H1 (cell line): Measurements from ENCODE around the gene BOLA1. TPM values are rescaled to one million over a fixed set of nuclear protein-coding genes. Genes with fewer than 3 reads are reported as not detected.

ENCODE experiments used
- CTCF ChIA-PET: fragments of 300-600 bp; sonication (Branson Sonifier 250); formaldehyde crosslinking; loops from one replicate; lab custom pipeline; 2021; ENCODE audit not compliant: partially characterized antibody; lab: Charles Lee
- POLR2A ChIA-PET: fragments of 300-600 bp; sonication (Branson Sonifier 250); formaldehyde crosslinking; loops from one replicate; lab custom pipeline; 2021; ENCODE audit warnings: inconsistent platforms; ENCODE audit not compliant: partially characterized antibody; lab: Charles Lee
- DNase-seq, 2 experiments: peaks; one replicate each; pipeline versions ENCODE4 v3.0.0 to v3.0.0-alpha.2; 2010 to 2022; ENCODE audit warnings: low spot score in 2 of 2, low read depth in 1 of 2, mixed read lengths in 1 of 2
- FAIRE-seq: peaks from 2 replicates; lab custom pipeline; 2011; peaks lifted over from hg19 to GRCh38; lab: Jason Lieb, UNC
- H2AFZ ChIP-seq: 2 replicates; pipeline ENCODE4 v1.8.1; 2012; ENCODE audit warnings: low read length, inconsistent platforms
- H2AK5ac ChIP-seq: 2 replicates; pipeline ENCODE4 v1.6.1; 2013; ENCODE audit warnings: low read depth, low read length
- H2BK120ac ChIP-seq: replicated peaks from 2 replicates; pipeline ENCODE3; 2013; ENCODE audit warnings: low read depth, low read length, inconsistent platforms
- H2BK12ac ChIP-seq: 2 replicates; pipeline ENCODE4 v1.6.1; 2013; ENCODE audit warnings: low read depth, low read length
- H2BK15ac ChIP-seq: 2 replicates; pipeline ENCODE4 v1.6.1; 2013; ENCODE audit warnings: low read length
- H2BK20ac ChIP-seq: 2 replicates; pipeline ENCODE4 v1.6.1; 2013; ENCODE audit warnings: low read length
- H2BK5ac ChIP-seq: 2 replicates; pipeline ENCODE4 v1.6.1; 2013; ENCODE audit warnings: low read depth, low read length
- H3K14ac ChIP-seq: 2 replicates; pipeline ENCODE4 v1.6.1; 2013; ENCODE audit warnings: inconsistent platforms; ENCODE audit not compliant: insufficient read length
- H3K18ac ChIP-seq: 2 replicates; pipeline ENCODE4 v1.6.1; 2013; ENCODE audit warnings: low read length; ENCODE audit errors: extremely low read depth
- H3K23ac ChIP-seq: 2 replicates; pipeline ENCODE4 v1.6.1; 2013; ENCODE audit warnings: inconsistent platforms; ENCODE audit not compliant: insufficient read length
- H3K23me2 ChIP-seq: 2 replicates; pipeline ENCODE4 v1.6.1; 2013; ENCODE audit warnings: low read depth, low read length
- H3K27ac ChIP-seq: 2 replicates; pipeline ENCODE4 v1.6.1; 2011; ENCODE audit warnings: low read depth, low read length, inconsistent platforms
- H3K27me3 ChIP-seq, 4 experiments: replicated peaks in 1 of 4; 1 replicate in 1 of 4; 2 replicates in 3 of 4; pipeline versions ENCODE4 v1.6.1 to v1.8.1; 2011 to 2013; ENCODE audit warnings: low read length in 3 of 4, mild to moderate bottlenecking in 3 of 4, inconsistent platforms in 2 of 4, mixed read lengths in 2 of 4, moderate library complexity in 1 of 4; ENCODE audit not compliant: control insufficient read depth in 3 of 4, insufficient read depth in 3 of 4; ENCODE audit errors: extremely low read depth in 1 of 4
- H3K36me3 ChIP-seq, 4 experiments: 2 replicates each; pipeline versions ENCODE4 v1.6.1 to v1.8.1; 2011 to 2013; ENCODE audit warnings: mild to moderate bottlenecking in 4 of 4, low read length in 3 of 4, moderate library complexity in 2 of 4, control low read depth in 1 of 4, inconsistent platforms in 1 of 4; ENCODE audit not compliant: insufficient read depth in 4 of 4, control insufficient read depth in 2 of 4
- H3K4ac ChIP-seq: replicated peaks from 2 replicates; pipeline ENCODE3; 2013; ENCODE audit warnings: low read length, low read depth, mixed read lengths, inconsistent platforms; ENCODE audit not compliant: insufficient read length
- H3K4me1 ChIP-seq, 4 experiments: replicated peaks in 1 of 4; 1 replicate in 1 of 4; 2 replicates in 3 of 4; pipeline versions ENCODE4 v1.6.1 to v1.8.1; 2011 to 2013; ENCODE audit warnings: low read length in 3 of 4, inconsistent platforms in 2 of 4, mixed read lengths in 1 of 4; ENCODE audit not compliant: insufficient read depth in 4 of 4, control insufficient read depth in 3 of 4
- H3K4me2 ChIP-seq, 2 experiments: 2 replicates each; pipeline versions ENCODE4 v1.6.1 to v1.8.1; 2011 to 2013; ENCODE audit warnings: low read depth in 2 of 2, low read length in 2 of 2, control low read depth in 1 of 2, inconsistent platforms in 1 of 2, mild to moderate bottlenecking in 1 of 2; ENCODE audit not compliant: insufficient read depth in 1 of 2
- H3K4me3 ChIP-seq, 4 experiments: fragments of 200-600, 300-600 bp in 1 of 4; sonication (generic), shearing (Covaris generic), sonication (Bioruptor Twin) in 1 of 4; 2 replicates each; pipeline versions ENCODE4 v1.5.1 to v1.8.1; 2011 to 2016; ENCODE audit warnings: low read length in 4 of 4, low read depth in 3 of 4, control low read depth in 2 of 4, inconsistent platforms in 2 of 4, mild to moderate bottlenecking in 2 of 4, mixed read lengths in 1 of 4, moderate library complexity in 1 of 4; ENCODE audit not compliant: insufficient read depth in 2 of 4; ENCODE audit errors: extremely low read depth in 1 of 4
- H3K56ac ChIP-seq: replicated peaks from 2 replicates; pipeline ENCODE3; 2013; ENCODE audit warnings: low read depth, mild to moderate bottlenecking, mixed read lengths, low read length, inconsistent platforms; ENCODE audit not compliant: insufficient read length
- H3K79me1 ChIP-seq: 2 replicates; pipeline ENCODE4 v1.6.1; 2013; ENCODE audit warnings: low read depth, low read length, control low read depth
- H3K79me2 ChIP-seq, 2 experiments: 2 replicates each; pipeline versions ENCODE4 v1.6.1 to v1.8.1; 2012 to 2013; ENCODE audit warnings: low read length in 2 of 2, mild to moderate bottlenecking in 2 of 2, inconsistent platforms in 1 of 2; ENCODE audit not compliant: insufficient read depth in 2 of 2, control insufficient read depth in 1 of 2
- H3K9ac ChIP-seq, 4 experiments: replicated peaks in 1 of 4; 1 replicate in 1 of 4; 2 replicates in 3 of 4; pipeline versions ENCODE4 v1.6.1 to v1.8.1; 2011 to 2013; ENCODE audit warnings: low read depth in 3 of 4, low read length in 3 of 4, control low read depth in 2 of 4, mild to moderate bottlenecking in 2 of 4, moderate library complexity in 2 of 4, inconsistent platforms in 1 of 4; ENCODE audit errors: extremely low read depth in 1 of 4
- H3K9me3 ChIP-seq, 2 experiments: 2 replicates each; pipeline versions ENCODE4 v1.6.1 to v1.8.1; 2012 to 2013; ENCODE audit warnings: mild to moderate bottlenecking in 2 of 2, moderate library complexity in 2 of 2, control low read depth in 1 of 2, inconsistent platforms in 1 of 2, low read depth in 1 of 2, low read length in 1 of 2, mixed read lengths in 1 of 2; ENCODE audit not compliant: insufficient read depth in 2 of 2
- H4K20me1 ChIP-seq, 2 experiments: replicated peaks in 1 of 2; 2 replicates each; pipeline versions ENCODE3 to v1.8.1; 2011 to 2013; ENCODE audit warnings: inconsistent platforms in 2 of 2, low read length in 2 of 2, mild to moderate bottlenecking in 1 of 2; ENCODE audit not compliant: insufficient read depth in 2 of 2, control insufficient read depth in 1 of 2
- H4K5ac ChIP-seq: 2 replicates; pipeline ENCODE4 v1.6.1; 2013; ENCODE audit warnings: low read length, low read depth, mixed read lengths, inconsistent platforms; ENCODE audit not compliant: insufficient read length
- H4K8ac ChIP-seq: 2 replicates; pipeline ENCODE4 v1.8.0; 2013; ENCODE audit warnings: mild to moderate bottlenecking, moderate library complexity, low read length, inconsistent platforms; ENCODE audit not compliant: insufficient read depth; ENCODE audit errors: extremely low read depth
- H4K91ac ChIP-seq: replicated peaks from 2 replicates; pipeline ENCODE3; 2013; ENCODE audit warnings: low read length, mixed read lengths, inconsistent platforms; ENCODE audit not compliant: insufficient read length
- BACH1 ChIP-seq: IDR thresholded peaks from 2 replicates; pipeline ENCODE4 v1.6.1; 2012; ENCODE audit warnings: low read length, improper control_type of control experiment
- CHD2 ChIP-seq: IDR thresholded peaks from 2 replicates; pipeline ENCODE4 v1.6.1; 2012; ENCODE audit warnings: low read length, improper control_type of control experiment
- CREB1 ChIP-seq: IDR thresholded peaks from 2 replicates; pipeline ENCODE4 v1.6.1; 2012; ENCODE audit warnings: inconsistent platforms
- GABPA ChIP-seq: IDR thresholded peaks from 2 replicates; pipeline ENCODE4 v1.6.1; 2011; ENCODE audit warnings: mild to moderate bottlenecking, low read length, moderate library complexity, borderline replicate concordance; ENCODE audit not compliant: insufficient read depth
- JUN ChIP-seq: IDR thresholded peaks from 2 replicates; pipeline ENCODE4 v1.6.1; 2011; ENCODE audit warnings: low read depth, mild to moderate bottlenecking, improper control_type of control experiment, low read length
- JUND ChIP-seq: IDR thresholded peaks from 2 replicates; pipeline ENCODE4 v1.6.1; 2011; ENCODE audit warnings: mild to moderate bottlenecking, improper control_type of control experiment, low read length
- KDM5A ChIP-seq: fragments of 200-600 bp; IDR thresholded peaks from 2 replicates; pipeline ENCODE4 v1.7.1; 2012; ENCODE audit warnings: mild to moderate bottlenecking, low read length, inconsistent platforms, mixed read lengths
- RNF2 ChIP-seq: fragments of 200-900, 300-1000 bp; sonication (generic); IDR thresholded peaks from 2 replicates; pipeline ENCODE4 v1.7.1; 2016; ENCODE audit warnings: borderline replicate concordance, low read depth, mild to moderate bottlenecking, antibody characterized with exemption, low read length; ENCODE audit not compliant: poor library complexity, severe bottlenecking; ENCODE audit errors: missing control alignments
- SAP30 ChIP-seq: fragments of 300-600 bp; sonication (generic); IDR thresholded peaks from 2 replicates; pipeline ENCODE4 v1.7.1; 2012; ENCODE audit warnings: low read length, moderate library complexity, mild to moderate bottlenecking, inconsistent platforms; ENCODE audit not compliant: insufficient read depth, insufficient replicate concordance
- SUZ12 ChIP-seq: fragments of 200-600 bp; sonication (generic); IDR thresholded peaks from 2 replicates; pipeline ENCODE4 v1.6.1; 2012; ENCODE audit warnings: mild to moderate bottlenecking, inconsistent platforms, low read length, moderate library complexity, mixed read lengths
- TBP ChIP-seq: IDR thresholded peaks from 2 replicates; pipeline ENCODE4 v1.6.1; 2011; ENCODE audit warnings: low read depth, low read length, improper control_type of control experiment
- WGBS, 2 experiments: shearing (Covaris generic) in 1 of 2; methylation state at CpG; one replicate each; pipeline versions ENCODE4 v1.1.6 to v1.1.7; 2013 to 2015; ENCODE audit warnings: low lambda C conversion rate in 2 of 2, mixed read lengths in 2 of 2, inconsistent platforms in 1 of 2, low coverage in 1 of 2, missing lambda C conversion rate in 1 of 2; ENCODE audit not compliant: insufficient replicate concordance in 2 of 2, insufficient coverage in 1 of 2, insufficient read length in 1 of 2; ENCODE audit errors: extremely low coverage in 1 of 2, missing lambda C conversion rate in 1 of 2; 5-methylcytosine and 5-hydroxymethylcytosine counted together
- polyA plus RNA-seq, 7 experiments: library from polyadenylated mRNA; depleted of rRNA in 3 of 7; stranded (reverse) in 5 of 7; unstranded in 2 of 7; fragments of >200 nt in 5 of 7; fragments of 200-250 nt in 2 of 7; gene quantifications; 1 replicate in 5 of 7; 2 replicates in 1 of 7; 4 replicates in 1 of 7; pipeline versions ENCODE4 v1.2.1 to v1.2.3, GENCODE V29; 2011 to 2013; ENCODE audit warnings: missing spikeins in 2 of 7, mixed read lengths in 2 of 7
- total RNA-seq: library from RNA; stranded (reverse); fragmentation: NEBNext Ultra II Directional; extraction: Animal tissue kit (Norgen Biotek cat#: 25700); gene quantifications from 2 replicates; pipeline ENCODE4 v1.2.1, GENCODE V29; 2021
- TF ChIP-seq, protein P1 (sequence below): IDR thresholded peaks from 2 replicates; pipeline ENCODE4 v1.6.1; 2011; ENCODE audit warnings: low read length, improper control_type of control experiment

Gene BOLA1
- total and polyA plus RNA-seq, 2 of the 8 experiments (the other 6 are each of a cell fraction or from before 2014, with no cell fraction given) = 8.1 to 15.4 TPM

DNA sequence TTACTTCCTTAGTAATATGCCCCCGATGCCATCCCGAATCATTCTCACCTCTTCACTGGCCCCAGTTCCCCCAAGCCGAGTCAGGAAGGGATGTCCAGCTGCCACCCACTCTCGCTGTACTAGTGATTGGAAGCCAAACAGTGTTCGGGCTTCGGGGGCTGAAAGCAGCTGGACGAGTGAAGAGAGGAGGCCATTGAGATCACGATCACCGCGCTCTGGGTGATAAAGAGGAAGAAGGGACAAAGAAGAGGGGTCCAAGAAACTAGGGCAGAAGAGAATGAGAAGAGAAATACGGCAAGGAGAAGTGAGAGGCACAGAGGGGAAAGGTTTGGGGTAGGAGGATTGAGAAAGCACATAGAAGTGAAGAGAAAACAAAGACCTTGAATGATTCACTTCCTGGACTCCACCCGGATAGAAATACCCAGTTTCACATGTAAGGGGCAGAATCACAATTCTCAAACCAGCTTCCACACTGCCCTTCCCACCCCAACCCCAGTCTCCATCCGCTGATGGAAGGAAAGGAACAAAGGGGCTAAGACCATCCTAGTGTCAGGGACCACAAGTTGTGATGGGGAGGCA lies 31.9 kb downstream of the BOLA1 start:
- H2BK12ac ChIP-seq = no peak overlapping the region
- no peak overlapping the region for H3K4me2 ChIP-seq
- H3K79me2 ChIP-seq = peaks cover 8 to 13% of the 10 kb centered on the region in 2 experiments
- DNase-seq = no peak
- no peak overlapping the region for H4K91ac ChIP-seq
- H2AFZ ChIP-seq = no peak overlapping the region
- H2BK15ac ChIP-seq = no peak overlapping the region
- H3K79me1 ChIP-seq = no peaks in the 10 kb centered on the region; the same call in none of the 2 replicates
- FAIRE-seq = no peak
- no peak overlapping the region for H2AK5ac ChIP-seq
- H3K56ac ChIP-seq = no peak overlapping the region
- H3K14ac ChIP-seq = no peak overlapping the region
- no peak overlapping the region for H3K4me3 ChIP-seq
- no peak overlapping the region for H3K18ac ChIP-seq
- no peak overlapping the region for H3K4ac ChIP-seq
- POLR2A ChIA-PET = interaction anchor here (0.7 to 4.3 kb wide), 4 partner anchors 7 to 1527 kb away, joined by 3 to 60 read pairs (median 38); partner anchors contain the start of gene MTMR11
- no peaks in the 10 kb centered on the region for H4K20me1 ChIP-seq
- no peak overlapping the region for H4K5ac ChIP-seq
- 88% methylated on average over 13 of the region's 13 CpGs; no CpG with 5 or more reads in 1 of the 2 experiments for WGBS, 2 experiments
- H3K9me3 ChIP-seq = no peaks in the 10 kb centered on the region
- no peak overlapping the region for H4K8ac ChIP-seq
- peaks cover 0 to 5% (median 1%) of the 10 kb centered on the region in 4 experiments; a peak in 3 of 8 replicates for H3K36me3 ChIP-seq
- CTCF ChIA-PET = interaction anchor here (0.5 to 1.2 kb wide), 2 partner anchors 11 to 47 kb away, joined by 4 read pairs; no protein-coding TSS in a partner anchor
- no peak overlapping the region for H3K23ac ChIP-seq
- H3K27ac ChIP-seq = no peak overlapping the region
- no peak overlapping the region for H2BK5ac ChIP-seq
- no peak overlapping the region for H2BK120ac ChIP-seq
- H3K27me3 ChIP-seq = no peaks in the 10 kb centered on the region
- peaks cover 5% of the 10 kb centered on the region for H3K23me2 ChIP-seq
- no peak overlapping the region for H2BK20ac ChIP-seq
- peaks cover 0 to 7% (median 4%) of the 10 kb centered on the region in 4 experiments; a peak in 6 of 7 replicates for H3K4me1 ChIP-seq
- no peak overlapping the region for H3K9ac ChIP-seq
- TF ChIP-seq SAP30 (no peak), RNF2 (no peak), CHD2 (no peak), GABPA (no peak), JUND (no peak), SUZ12 (no peak), BACH1 (no peak), JUN (no peak), CREB1 (no peak), KDM5A (no peak), TBP (no peak)
- TF ChIP-seq, protein P1, sequence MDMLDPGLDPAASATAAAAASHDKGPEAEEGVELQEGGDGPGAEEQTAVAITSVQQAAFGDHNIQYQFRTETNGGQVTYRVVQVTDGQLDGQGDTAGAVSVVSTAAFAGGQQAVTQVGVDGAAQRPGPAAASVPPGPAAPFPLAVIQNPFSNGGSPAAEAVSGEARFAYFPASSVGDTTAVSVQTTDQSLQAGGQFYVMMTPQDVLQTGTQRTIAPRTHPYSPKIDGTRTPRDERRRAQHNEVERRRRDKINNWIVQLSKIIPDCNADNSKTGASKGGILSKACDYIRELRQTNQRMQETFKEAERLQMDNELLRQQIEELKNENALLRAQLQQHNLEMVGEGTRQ = no peak
